ENCODE measurements around the gene CNTF. TPM values are rescaled to one million over a fixed set of nuclear protein-coding genes. Genes with fewer than 3 reads are reported as not detected.

Gene CNTF
- 0.95 to 1.5 TPM (median 1.2 TPM) in 5 replicates for total RNA-seq (2022; extraction: Qiagen RNA extraction; ENCODE audit: low read depth)

GRCh38 chr11:58622344-58622743 lies at the start of gene CNTF:
Gene CNTF (plus strand): TSS chr11:58622665. CDS start chr11:58622753, 88 bp downstream.

GRCh38 chr11:58575377-58576020 lies 47.0 kb upstream of the CNTF start, which contains the start of gene LPXN:
Gene LPXN (minus strand): TSS chr11:58575856. CDS start chr11:58575772, 84 bp downstream.

GRCh38 chr11:58578635-58579191 lies 43.8 kb upstream of the CNTF start, which contains the start of gene ZFP91:
Gene ZFP91 (plus strand): TSS chr11:58579063. CDS start chr11:58579282, 219 bp downstream.

Other genes with a start within 250 kb of the CNTF start
- not detected in 5 replicates for gene OR5B3, start 215.8 kb upstream of the CNTF start, total RNA-seq (2022; extraction: Qiagen RNA extraction; ENCODE audit: low read depth)
- gene OR5B2, start 194.5 kb upstream of the CNTF start, total RNA-seq (2022; extraction: Qiagen RNA extraction; ENCODE audit: low read depth), result not detected in 5 replicates
- not detected in 5 replicates for gene OR5B12, start 180.4 kb upstream of the CNTF start, total RNA-seq (2022; extraction: Qiagen RNA extraction; ENCODE audit: low read depth)
- not detected in 5 replicates for gene OR5B21, start 114.6 kb upstream of the CNTF start, total RNA-seq (2022; extraction: Qiagen RNA extraction; ENCODE audit: low read depth)
- gene LPXN, start 46.8 kb upstream of the CNTF start, total RNA-seq (2022; extraction: Qiagen RNA extraction; ENCODE audit: low read depth), result 2.2 to 4.1 TPM (median 2.5 TPM) in 5 replicates
- 26.9 to 47.6 TPM (median 42.3 TPM) in 5 replicates for gene ZFP91, start 43.6 kb upstream of the CNTF start, total RNA-seq (2022; extraction: Qiagen RNA extraction; ENCODE audit: low read depth)
- not detected in 5 replicates for gene GLYAT, start 109.3 kb downstream of the CNTF start, total RNA-seq (2022; extraction: Qiagen RNA extraction; ENCODE audit: low read depth)
- not detected in 5 replicates for gene GLYATL2, start 222.0 kb downstream of the CNTF start, total RNA-seq (2022; extraction: Qiagen RNA extraction; ENCODE audit: low read depth)

Data from A549 treated with ZK216348 at 1 μM for 4 hours (cell line).